ENCODE data around the gene ANKHD1.
"Not testable (repeated sequence)": the region's sequence is repeated elsewhere in the genome, so short reads cannot be mapped to it uniquely, and the experiment has no call there.

ANKHD1 gene

GRCh38 chr5:140421375-140421774, 19.7 kb downstream of the ANKHD1 start:
- DNase-seq (ENCODE audit: low read depth in 1 of 2, low spot score in 1 of 2): not testable (repeated sequence)

GRCh38 chr5:140423609-140424008, 22.0 kb downstream of the ANKHD1 start:
- DNase-seq (ENCODE audit: low read depth in 1 of 2, low spot score in 1 of 2): no peak

- DNase-seq (ENCODE audit: low read depth in 1 of 2, low spot score in 1 of 2): no peak
Observed at GRCh38 chr5:140424135-140424534, 22.5 kb downstream of the ANKHD1 start.

GRCh38 chr5:140427726-140428125, 26.1 kb downstream of the ANKHD1 start:
- not testable (repeated sequence) for DNase-seq (ENCODE audit: low read depth in 1 of 2, low spot score in 1 of 2)

- DNase-seq (ENCODE audit: low read depth in 1 of 2, low spot score in 1 of 2): no peak
Observed at GRCh38 chr5:140429724-140430123, 28.1 kb downstream of the ANKHD1 start.

GRCh38 chr5:140432212-140432611, 30.6 kb downstream of the ANKHD1 start:
- DNase-seq (ENCODE audit: low read depth in 1 of 2, low spot score in 1 of 2): no peak

- no peak for DNase-seq (ENCODE audit: low read depth in 1 of 2, low spot score in 1 of 2)
Observed at GRCh38 chr5:140432916-140433315, 31.3 kb downstream of the ANKHD1 start.

GRCh38 chr5:140457368-140457767, 55.7 kb downstream of the ANKHD1 start:
- DNase-seq (ENCODE audit: low read depth in 1 of 2, low spot score in 1 of 2): not testable (repeated sequence)

- DNase-seq (ENCODE audit: low read depth in 1 of 2, low spot score in 1 of 2): no peak
Observed at GRCh38 chr5:140466981-140467742, 65.5 kb downstream of the ANKHD1 start.

- DNase-seq (ENCODE audit: low read depth in 1 of 2, low spot score in 1 of 2): no peak
Observed at GRCh38 chr5:140468188-140468587, 66.6 kb downstream of the ANKHD1 start.

GRCh38 chr5:140469259-140469658, 67.6 kb downstream of the ANKHD1 start:
- DNase-seq (ENCODE audit: low read depth in 1 of 2, low spot score in 1 of 2): no peak

GRCh38 chr5:140480310-140481014, 78.8 kb downstream of the ANKHD1 start:
- no peak for DNase-seq (ENCODE audit: low read depth in 1 of 2, low spot score in 1 of 2)

- DNase-seq (ENCODE audit: low read depth in 1 of 2, low spot score in 1 of 2): no peak
Observed at GRCh38 chr5:140481758-140482157, 80.1 kb downstream of the ANKHD1 start.

- DNase-seq (ENCODE audit: low read depth in 1 of 2, low spot score in 1 of 2): no peak
Observed at GRCh38 chr5:140483055-140483454, 81.4 kb downstream of the ANKHD1 start.

GRCh38 chr5:140488141-140488540, 86.5 kb downstream of the ANKHD1 start:
- DNase-seq (ENCODE audit: low read depth in 1 of 2, low spot score in 1 of 2): not testable (repeated sequence)

- no peak for DNase-seq (ENCODE audit: low read depth in 1 of 2, low spot score in 1 of 2)
Observed at GRCh38 chr5:140488914-140489313, 87.3 kb downstream of the ANKHD1 start.

GRCh38 chr5:140497897-140498296, 96.3 kb downstream of the ANKHD1 start:
- no peak for DNase-seq (ENCODE audit: low read depth in 1 of 2, low spot score in 1 of 2)

- no peak for DNase-seq (ENCODE audit: low read depth in 1 of 2, low spot score in 1 of 2)
Observed at GRCh38 chr5:140498591-140498990, 97.0 kb downstream of the ANKHD1 start.

- DNase-seq (ENCODE audit: low read depth in 1 of 2, low spot score in 1 of 2): no peak
Observed at GRCh38 chr5:140502834-140503233, 101.2 kb downstream of the ANKHD1 start.

GRCh38 chr5:140509898-140510297, 108.3 kb downstream of the ANKHD1 start:
- no peak for DNase-seq (ENCODE audit: low read depth in 1 of 2, low spot score in 1 of 2)

GRCh38 chr5:140513124-140513523, 111.5 kb downstream of the ANKHD1 start:
- no peak for DNase-seq (ENCODE audit: low read depth in 1 of 2, low spot score in 1 of 2)

GRCh38 chr5:140524003-140524402, 122.4 kb downstream of the ANKHD1 start:
- no peak for DNase-seq (ENCODE audit: low read depth in 1 of 2, low spot score in 1 of 2)

GRCh38 chr5:140540227-140540626, 138.6 kb downstream of the ANKHD1 start:
- no peak for DNase-seq (ENCODE audit: low read depth in 1 of 2, low spot score in 1 of 2)
